Right atrium auricular region (tissue), 2 donors: Measurements from ENCODE around the gene PLEKHG4. TPM values are rescaled to one million over a fixed set of nuclear protein-coding genes. Genes with fewer than 3 reads are reported as not detected.

Source experiments
- DNase-seq: peaks from one replicate; pipeline ENCODE4 v3.0.0-alpha.2; 2019; ENCODE audit warnings: low spot score
- H3K27ac ChIP-seq, 2 donors: fragments of 200-600 bp; sonication (generic); 1 replicate in 1 of 2; 2 replicates in 1 of 2; pipeline ENCODE4 v1.5.1; 2016 to 2019
- H3K27me3 ChIP-seq, 2 donors: fragments of 200-600 bp; sonication (generic); one replicate each; pipeline versions ENCODE4 v1.5.1 to v1.6.0; 2017 to 2019
- H3K36me3 ChIP-seq: fragments of 200-600 bp; sonication (generic); one replicate; pipeline ENCODE4 v1.5.1; 2016
- H3K4me1 ChIP-seq, 2 donors: fragments of 200-600 bp; sonication (generic); one replicate each; pipeline versions ENCODE4 v1.5.1 to v1.6.0; 2017 to 2019
- H3K4me3 ChIP-seq, 2 donors: fragments of 200-600 bp; sonication (generic); 1 replicate in 1 of 2; 2 replicates in 1 of 2; pipeline ENCODE4 v1.5.1; 2017 to 2019; ENCODE audit warnings: mild to moderate bottlenecking in 1 of 2, moderate library complexity in 1 of 2
- H3K9me3 ChIP-seq, 2 donors: fragments of 200-600 bp; sonication (generic); one replicate each; pipeline ENCODE4 v1.5.1; 2019
- total RNA-seq, 2 donors: library from RNA; depleted of rRNA; stranded (reverse); fragments of >200 nt; gene quantifications; one replicate each; pipeline ENCODE4 v1.1.0, GENCODE V29; 2016
- TF ChIP-seq, protein P1 (sequence below), 2 donors: fragments of 200-600 bp; sonication (generic); IDR thresholded peaks; one replicate each; pipeline ENCODE4 v1.5.1; 2019; ENCODE audit warnings: antibody characterized with exemption in 2 of 2

PLEKHG4 gene
- total RNA-seq, 2 donors from 2014 or later, result 1.1 to 3.9 TPM

DNA sequence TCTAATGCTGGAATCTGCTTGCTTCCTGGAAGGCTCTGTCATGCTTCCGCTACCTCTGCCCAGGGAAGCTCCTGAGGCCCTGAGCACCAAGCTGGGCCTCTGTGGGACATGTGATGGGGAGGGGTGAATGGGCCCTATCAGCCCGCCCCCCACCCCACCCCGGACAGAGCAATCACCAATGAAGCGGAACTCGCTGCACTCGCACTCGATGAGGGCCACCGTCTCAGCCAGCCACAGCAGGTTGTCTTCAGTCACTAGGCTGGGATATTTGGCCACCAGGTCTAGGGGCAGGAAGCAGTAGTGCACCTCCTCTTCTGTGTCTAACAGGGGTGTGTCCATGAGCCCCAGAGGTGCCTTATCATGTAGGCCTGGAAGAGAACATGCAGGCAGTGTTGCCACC lies 23.6 kb downstream of the PLEKHG4 start:
- H3K4me3 ChIP-seq, result no peak overlapping the region
- H3K9me3 ChIP-seq, result no peaks in the 10 kb centered on the region
- H3K4me1 ChIP-seq, result peaks cover 0 to 15% of the 10 kb centered on the region in 2 donors
- TF ChIP-seq, protein P1, sequence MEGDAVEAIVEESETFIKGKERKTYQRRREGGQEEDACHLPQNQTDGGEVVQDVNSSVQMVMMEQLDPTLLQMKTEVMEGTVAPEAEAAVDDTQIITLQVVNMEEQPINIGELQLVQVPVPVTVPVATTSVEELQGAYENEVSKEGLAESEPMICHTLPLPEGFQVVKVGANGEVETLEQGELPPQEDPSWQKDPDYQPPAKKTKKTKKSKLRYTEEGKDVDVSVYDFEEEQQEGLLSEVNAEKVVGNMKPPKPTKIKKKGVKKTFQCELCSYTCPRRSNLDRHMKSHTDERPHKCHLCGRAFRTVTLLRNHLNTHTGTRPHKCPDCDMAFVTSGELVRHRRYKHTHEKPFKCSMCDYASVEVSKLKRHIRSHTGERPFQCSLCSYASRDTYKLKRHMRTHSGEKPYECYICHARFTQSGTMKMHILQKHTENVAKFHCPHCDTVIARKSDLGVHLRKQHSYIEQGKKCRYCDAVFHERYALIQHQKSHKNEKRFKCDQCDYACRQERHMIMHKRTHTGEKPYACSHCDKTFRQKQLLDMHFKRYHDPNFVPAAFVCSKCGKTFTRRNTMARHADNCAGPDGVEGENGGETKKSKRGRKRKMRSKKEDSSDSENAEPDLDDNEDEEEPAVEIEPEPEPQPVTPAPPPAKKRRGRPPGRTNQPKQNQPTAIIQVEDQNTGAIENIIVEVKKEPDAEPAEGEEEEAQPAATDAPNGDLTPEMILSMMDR (IDR thresholded peaks at IDR 0.05), result no peak
- no peak for DNase-seq
- H3K36me3 ChIP-seq, result no peaks in the 10 kb centered on the region
- H3K27ac ChIP-seq, result no peak overlapping the region
- H3K27me3 ChIP-seq, result no peaks in the 10 kb centered on the region

DNA sequence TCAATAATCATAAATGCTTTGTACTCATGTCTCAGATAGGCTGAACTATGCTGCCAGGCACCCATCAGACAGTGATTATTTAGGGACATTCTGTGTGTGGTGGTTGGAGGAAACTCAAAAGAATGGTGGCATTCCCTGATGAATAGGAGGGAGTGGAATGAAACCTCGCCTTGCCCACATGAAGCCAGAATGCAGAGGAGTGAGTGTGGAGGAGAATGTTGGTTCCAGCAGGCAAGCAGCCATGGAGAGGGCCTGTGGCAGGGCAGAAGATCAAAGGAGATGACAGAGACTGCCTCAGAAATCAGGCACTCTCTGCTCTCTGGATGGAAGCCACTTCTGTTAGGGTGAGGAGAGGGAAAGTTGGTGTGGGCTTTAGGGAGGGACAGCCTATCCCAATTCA lies 24.7 kb downstream of the PLEKHG4 start:
- H3K27ac ChIP-seq, result no peak overlapping the region
- no peak for DNase-seq
- peaks cover 0 to 15% of the 10 kb centered on the region in 2 donors for H3K4me1 ChIP-seq
- no peaks in the 10 kb centered on the region for H3K27me3 ChIP-seq
- H3K36me3 ChIP-seq, result no peaks in the 10 kb centered on the region
- H3K4me3 ChIP-seq, result no peak overlapping the region
- TF ChIP-seq, protein P1 (IDR thresholded peaks at IDR 0.05), result no peak
- H3K9me3 ChIP-seq, result no peaks in the 10 kb centered on the region

DNA sequence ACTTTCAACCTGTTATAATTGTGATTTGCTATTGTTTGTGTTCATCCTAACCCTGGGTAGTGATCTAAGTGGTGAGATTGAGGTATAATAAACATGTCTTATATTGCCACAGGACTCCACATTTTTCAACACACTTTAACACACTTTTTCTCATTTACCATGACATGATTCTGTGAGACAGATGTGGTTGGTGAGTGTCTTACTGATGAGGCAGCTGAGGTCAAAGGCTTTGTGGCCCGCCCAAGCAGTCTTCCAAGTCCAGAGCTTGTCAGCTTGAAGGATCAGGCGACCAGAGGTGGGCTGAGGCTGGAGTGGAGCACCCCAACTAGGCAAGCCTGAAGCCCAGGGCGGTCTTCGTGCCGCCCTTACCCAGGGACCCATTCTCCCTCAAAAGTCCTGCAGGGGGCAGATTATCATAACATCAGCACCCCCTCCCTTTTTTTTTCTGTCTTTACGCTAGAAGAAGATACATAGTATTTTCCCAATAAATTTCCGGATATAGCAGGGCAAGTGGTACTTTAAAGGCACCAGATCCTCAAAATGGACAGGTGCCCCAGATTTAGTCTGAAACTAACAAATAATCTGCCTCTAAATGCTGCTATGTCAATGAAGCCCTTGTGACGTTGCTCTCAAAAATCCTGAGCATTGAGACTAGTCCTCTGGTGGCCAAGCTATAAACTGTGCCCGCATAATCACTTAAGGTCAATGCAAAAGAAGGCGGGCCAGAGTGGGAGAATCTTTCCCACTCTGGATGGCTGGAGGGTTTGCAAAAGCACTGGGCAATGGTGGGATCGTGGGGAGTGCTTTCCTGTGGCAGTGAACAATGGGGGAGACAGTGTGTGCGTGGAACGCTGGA lies 26.1 kb downstream of the PLEKHG4 start:
- Histone ChIP-seq H3K27me3 (no peaks in the 10 kb centered on the region), H3K27ac (no peak overlapping the region), H3K4me1 (peaks cover 0 to 15% of the 10 kb centered on the region in 2 donors), H3K36me3 (no peaks in the 10 kb centered on the region), H3K9me3 (no peaks in the 10 kb centered on the region), H3K4me3 (no peak overlapping the region)
- TF ChIP-seq, protein P1 (IDR thresholded peaks at IDR 0.05), result no peak
- no peak for DNase-seq

DNA sequence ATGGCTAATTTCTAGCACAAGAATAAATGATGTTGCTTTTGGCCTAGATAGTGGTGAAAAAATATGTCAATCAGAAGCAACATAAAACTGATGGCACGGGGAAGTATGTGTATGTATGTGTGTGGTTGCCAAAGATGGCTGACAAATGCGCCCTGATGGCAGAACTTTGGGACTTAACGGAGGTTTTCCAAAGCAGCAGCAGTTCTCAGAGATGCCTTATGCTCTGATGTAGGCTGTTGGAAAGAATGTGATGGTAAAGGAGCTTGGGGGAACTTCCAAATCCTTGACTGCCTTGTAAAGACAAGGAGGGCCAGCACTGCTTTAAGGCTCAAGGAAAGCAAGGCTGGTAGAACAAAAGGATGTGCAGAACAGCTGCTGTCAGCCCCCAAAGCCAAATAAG lies 31.2 kb downstream of the PLEKHG4 start:
- TF ChIP-seq, protein P1 (IDR thresholded peaks at IDR 0.05), result no peak
- no peaks in the 10 kb centered on the region for H3K36me3 ChIP-seq

DNA sequence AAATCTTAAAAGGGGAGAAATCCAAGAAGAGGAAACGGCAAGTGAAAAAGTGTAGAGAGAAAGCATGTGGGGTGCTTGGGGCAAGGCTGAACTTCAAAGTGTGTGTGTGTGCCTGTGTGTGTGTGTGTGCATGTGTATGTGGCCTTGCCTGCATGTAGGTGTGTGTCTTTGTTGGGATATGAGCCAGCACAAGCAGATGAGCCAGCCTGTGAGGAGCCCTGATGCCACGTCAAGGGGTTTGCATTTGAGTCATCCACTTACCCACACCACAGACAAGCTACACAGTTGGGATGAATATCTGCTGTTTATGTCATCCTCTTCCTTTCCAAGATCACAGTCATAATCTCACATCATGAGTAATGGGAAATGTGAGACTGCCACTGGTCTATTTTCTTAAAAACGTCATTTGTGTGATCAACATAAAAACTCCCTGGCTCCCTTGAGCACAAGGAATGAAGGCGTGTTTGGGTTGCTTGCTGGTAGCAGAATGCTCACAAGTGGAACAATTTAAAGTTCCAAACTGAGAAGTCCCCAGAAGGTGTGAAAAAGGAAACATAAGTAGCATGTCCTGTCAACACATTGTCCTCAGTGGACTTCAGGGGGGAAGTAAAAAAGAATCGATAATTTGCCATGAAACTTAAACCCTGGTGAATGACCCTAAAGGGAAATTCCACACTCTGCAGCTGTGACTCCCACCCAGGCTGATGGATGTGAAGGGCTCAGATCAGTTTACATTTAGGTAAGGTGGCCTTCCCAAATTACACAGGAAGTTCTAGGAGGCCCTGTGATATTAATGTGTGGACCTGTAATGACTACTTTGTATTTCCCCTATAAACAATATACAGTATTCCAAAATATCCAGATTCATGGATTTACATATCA lies 32.5 kb downstream of the PLEKHG4 start:
- no peak overlapping the region for H3K4me3 ChIP-seq
- DNase-seq, result peak; percentile 84
- TF ChIP-seq, protein P1 (IDR thresholded peaks at IDR 0.05), result no peak
- H3K27ac ChIP-seq, result peak overlapping the region; percentile 55 to 57
- no peaks in the 10 kb centered on the region for H3K4me1 ChIP-seq
- H3K27me3 ChIP-seq, result no peaks in the 10 kb centered on the region
- H3K9me3 ChIP-seq, result no peaks in the 10 kb centered on the region
- no peaks in the 10 kb centered on the region for H3K36me3 ChIP-seq

More for the DNA sequence above, 31.2 kb downstream of the PLEKHG4 start:
- Histone ChIP-seq H3K4me1 (no peaks in the 10 kb centered on the region), H3K27me3 (no peaks in the 10 kb centered on the region), H3K9me3 (no peaks in the 10 kb centered on the region), H3K27ac (no peak overlapping the region), H3K4me3 (no peak overlapping the region)
- no peak for DNase-seq
